ENCODE data around the gene ZFTA.

DNA sequence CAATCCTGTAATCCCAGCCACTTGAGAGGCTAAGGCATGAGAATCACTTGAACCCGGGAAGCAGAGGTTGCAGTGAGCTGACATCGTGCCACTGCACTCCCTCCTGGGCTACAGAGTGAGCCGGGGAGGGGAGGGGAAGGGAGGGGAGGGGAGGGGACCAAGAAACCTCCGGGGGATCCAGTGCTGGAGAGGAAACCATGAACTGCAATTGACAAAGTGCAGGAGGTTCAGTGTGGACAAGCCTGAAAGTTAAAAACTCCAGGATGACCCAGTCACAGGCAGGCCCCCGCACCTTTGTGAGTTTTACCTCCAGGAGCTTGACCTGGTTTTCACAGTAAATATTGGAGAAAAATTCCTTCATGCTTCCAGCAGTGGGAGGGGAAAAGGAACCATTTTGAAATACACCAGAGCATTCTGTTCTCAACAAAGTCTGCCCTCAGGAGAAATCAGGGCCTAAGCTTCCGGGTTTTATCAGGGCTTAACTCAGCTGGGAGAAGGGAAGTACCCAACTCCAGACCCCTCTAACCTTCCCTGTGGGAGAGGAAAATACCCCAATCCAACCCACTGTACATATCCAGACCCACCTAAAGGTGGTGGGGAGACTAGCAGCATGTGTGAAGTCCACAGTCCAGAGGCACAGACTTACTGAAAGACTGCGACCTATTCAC is 15.5 kb upstream of the ZFTA start:
- TF ChIP-seq POLR2A (IDR thresholded peaks at IDR 0.05) = no peak
- TF ChIP-seq, protein P1, sequence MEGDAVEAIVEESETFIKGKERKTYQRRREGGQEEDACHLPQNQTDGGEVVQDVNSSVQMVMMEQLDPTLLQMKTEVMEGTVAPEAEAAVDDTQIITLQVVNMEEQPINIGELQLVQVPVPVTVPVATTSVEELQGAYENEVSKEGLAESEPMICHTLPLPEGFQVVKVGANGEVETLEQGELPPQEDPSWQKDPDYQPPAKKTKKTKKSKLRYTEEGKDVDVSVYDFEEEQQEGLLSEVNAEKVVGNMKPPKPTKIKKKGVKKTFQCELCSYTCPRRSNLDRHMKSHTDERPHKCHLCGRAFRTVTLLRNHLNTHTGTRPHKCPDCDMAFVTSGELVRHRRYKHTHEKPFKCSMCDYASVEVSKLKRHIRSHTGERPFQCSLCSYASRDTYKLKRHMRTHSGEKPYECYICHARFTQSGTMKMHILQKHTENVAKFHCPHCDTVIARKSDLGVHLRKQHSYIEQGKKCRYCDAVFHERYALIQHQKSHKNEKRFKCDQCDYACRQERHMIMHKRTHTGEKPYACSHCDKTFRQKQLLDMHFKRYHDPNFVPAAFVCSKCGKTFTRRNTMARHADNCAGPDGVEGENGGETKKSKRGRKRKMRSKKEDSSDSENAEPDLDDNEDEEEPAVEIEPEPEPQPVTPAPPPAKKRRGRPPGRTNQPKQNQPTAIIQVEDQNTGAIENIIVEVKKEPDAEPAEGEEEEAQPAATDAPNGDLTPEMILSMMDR (IDR thresholded peaks at IDR 0.05) = no peak
